ES-I3 (cell line): ENCODE results near the gene P3H3.

Experiments
- H3K36me3 ChIP-seq: 2 replicates; pipeline ENCODE4 v1.6.1; 2013; ENCODE audit warnings: mild to moderate bottlenecking, low read length, control low read depth, moderate library complexity; ENCODE audit not compliant: insufficient read depth
- H3K4me1 ChIP-seq: 2 replicates; pipeline ENCODE4 v1.6.1; 2013; ENCODE audit warnings: mild to moderate bottlenecking, control low read depth, low read length; ENCODE audit not compliant: insufficient read depth
- H3K9ac ChIP-seq: 2 replicates; pipeline ENCODE4 v1.6.1; 2013; ENCODE audit warnings: low read depth, mild to moderate bottlenecking, low read length, moderate library complexity
- H3K9me3 ChIP-seq: 2 replicates; pipeline ENCODE4 v1.6.1; 2013; ENCODE audit warnings: mild to moderate bottlenecking, low read length, moderate library complexity; ENCODE audit not compliant: control insufficient read depth, insufficient read depth

P3H3 gene, protein sequence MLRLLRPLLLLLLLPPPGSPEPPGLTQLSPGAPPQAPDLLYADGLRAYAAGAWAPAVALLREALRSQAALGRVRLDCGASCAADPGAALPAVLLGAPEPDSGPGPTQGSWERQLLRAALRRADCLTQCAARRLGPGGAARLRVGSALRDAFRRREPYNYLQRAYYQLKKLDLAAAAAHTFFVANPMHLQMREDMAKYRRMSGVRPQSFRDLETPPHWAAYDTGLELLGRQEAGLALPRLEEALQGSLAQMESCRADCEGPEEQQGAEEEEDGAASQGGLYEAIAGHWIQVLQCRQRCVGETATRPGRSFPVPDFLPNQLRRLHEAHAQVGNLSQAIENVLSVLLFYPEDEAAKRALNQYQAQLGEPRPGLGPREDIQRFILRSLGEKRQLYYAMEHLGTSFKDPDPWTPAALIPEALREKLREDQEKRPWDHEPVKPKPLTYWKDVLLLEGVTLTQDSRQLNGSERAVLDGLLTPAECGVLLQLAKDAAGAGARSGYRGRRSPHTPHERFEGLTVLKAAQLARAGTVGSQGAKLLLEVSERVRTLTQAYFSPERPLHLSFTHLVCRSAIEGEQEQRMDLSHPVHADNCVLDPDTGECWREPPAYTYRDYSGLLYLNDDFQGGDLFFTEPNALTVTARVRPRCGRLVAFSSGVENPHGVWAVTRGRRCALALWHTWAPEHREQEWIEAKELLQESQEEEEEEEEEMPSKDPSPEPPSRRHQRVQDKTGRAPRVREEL

DNA sequence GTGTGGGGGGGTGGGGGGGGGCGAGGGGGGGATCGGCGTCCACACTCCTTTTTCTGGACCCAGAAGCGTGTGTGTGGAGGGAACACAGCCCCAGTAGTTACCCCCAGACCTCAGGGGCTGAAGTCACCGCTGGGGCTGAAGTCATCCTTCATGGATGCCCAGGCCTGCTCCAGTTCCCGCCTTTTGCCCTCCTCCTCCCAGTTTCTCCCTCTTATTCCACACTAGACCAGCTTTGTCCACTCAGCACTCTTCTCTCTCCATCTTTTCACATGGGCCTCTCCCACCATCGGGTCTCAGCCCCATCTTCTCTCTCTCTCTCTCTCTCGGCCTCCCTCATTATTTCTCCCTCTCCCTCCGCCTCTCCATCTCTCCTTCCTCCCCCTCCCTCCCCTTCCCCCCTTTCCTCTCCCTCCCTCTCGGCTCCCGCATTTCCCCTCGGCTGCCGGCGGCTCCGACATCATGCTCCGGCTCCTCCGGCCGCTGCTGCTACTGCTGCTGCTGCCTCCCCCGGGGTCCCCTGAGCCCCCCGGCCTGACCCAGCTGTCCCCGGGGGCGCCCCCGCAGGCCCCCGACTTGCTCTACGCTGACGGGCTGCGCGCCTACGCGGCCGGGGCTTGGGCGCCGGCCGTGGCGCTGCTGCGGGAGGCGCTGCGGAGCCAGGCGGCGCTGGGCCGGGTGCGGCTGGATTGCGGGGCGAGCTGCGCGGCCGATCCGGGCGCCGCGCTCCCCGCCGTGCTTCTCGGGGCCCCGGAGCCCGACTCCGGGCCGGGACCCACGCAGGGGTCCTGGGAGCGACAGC is at the start of gene P3H3:
Gene P3H3, plus strand, starts transcription at position 426 of the 799 bp plus-strand sequence. Its CDS starts 34 bp downstream, at position 460.
- 0 out of 2 replicates have a peak, but pooled peaks cover 3% of the 10 kb centered on the region for H3K36me3 ChIP-seq
- no peaks in the 10 kb centered on the region for H3K9me3 ChIP-seq
- peaks cover 9% of the 10 kb centered on the region for H3K4me1 ChIP-seq
- H3K9ac ChIP-seq, result peak within 1 kb of the TSS; percentile 93

DNA sequence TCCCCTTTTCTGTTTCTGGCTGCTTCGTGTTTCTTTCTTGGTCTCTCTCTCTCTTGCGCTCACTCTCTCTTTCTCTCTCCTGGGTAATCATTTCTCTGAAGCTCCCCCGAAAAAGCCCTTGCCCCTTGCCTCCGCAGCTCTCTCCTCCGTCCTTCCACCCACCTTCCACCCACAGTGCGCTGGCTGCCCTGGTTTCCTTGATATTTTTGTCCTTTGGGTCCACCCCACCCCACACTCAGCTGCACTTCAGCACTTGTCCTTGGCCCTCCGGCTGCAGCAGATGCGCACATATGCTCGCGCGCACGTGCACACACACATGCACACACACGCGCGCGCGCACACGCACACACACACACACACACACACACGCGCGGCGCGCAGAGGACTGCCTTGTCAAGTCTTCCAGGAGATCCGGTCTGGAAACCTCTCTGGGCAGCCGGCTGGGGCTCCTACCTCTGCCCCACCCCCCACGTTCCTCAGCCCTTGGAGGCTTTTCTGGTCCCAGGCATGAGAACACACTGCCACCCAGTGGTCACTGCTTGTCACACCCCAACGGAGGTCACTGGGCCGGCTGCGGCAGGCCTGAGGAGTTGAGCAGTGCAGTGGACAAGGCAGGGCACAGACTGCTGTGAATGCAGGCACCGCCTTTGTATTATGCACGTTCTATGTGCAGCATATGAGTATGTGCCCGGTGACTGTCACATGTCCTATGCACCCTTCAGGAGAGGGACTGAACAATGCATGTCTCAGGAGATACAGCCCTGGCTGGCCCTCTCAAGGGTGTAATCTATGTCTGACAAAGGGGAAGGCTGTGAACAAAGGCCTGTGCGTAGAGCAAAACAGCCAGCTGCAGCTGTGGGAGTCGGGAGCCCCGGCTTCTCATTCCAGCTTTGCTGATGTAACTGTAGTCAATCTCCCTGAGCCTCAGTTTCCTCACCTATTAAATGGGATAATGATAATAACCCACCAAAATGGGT is 49.3 kb upstream of the P3H3 start:
- no peaks in the 10 kb centered on the region for H3K9me3 ChIP-seq
- peaks cover 4% of the 10 kb centered on the region for H3K4me1 ChIP-seq
- H3K9ac ChIP-seq, result peak overlapping the region; percentile 52
- H3K36me3 ChIP-seq, result no peaks in the 10 kb centered on the region

DNA sequence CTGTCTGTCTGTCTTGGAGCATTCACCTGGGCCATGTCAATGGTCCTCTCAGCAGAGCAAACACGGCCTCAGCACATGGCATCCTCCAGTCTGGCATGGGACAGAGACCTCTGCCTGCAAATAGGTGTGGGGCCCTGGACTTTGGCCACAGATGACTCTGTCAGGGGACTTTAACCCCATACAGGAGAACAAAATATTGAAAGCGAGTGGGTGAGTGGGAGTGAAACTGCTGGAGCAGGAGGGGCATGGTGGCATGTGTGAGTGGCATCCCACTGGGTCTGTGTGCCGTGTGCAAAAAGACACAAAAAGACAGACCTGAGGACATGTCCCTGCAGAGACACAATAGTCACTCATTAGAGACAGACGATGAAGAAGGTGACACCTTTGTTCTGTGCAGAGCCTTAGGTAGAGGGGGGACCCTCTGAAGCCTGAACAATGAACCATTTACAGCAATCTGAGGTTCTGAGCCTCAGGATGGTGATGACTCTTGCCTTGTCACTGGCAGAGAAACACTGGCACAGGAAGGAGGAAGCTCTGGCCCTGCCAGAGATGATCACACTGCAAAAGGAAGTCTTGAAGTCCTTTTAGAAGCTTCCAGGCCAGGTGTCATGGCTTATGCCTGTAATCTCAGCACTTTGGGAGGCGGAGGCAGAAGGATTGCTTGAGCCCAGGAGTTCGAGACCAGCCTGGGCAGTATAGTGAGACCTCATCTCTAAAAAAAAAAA is 48.3 kb upstream of the P3H3 start:
- Histone ChIP-seq H3K9ac (no peak overlapping the region), H3K9me3 (no peaks in the 10 kb centered on the region)

DNA sequence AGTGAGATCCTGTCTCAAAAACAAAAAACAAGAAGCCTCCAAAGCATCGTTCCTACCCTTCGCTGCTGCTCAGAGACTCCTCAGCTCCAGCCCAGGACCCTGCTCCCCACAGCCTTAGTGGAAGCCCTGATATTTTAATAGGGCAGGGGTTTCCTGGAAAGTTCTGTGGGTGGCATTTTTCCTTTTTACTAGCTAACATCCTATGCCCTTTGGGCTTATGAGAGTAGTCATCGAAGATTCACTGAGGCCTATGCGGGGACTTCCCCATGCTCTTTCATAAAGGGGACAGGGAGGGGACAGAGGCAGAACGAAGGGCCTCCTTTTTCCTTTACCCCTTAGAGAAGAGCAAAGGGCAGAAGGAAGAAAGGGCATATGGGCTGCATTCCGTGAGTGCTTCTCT is 47.6 kb upstream of the P3H3 start:
- no peaks in the 10 kb centered on the region for H3K36me3 ChIP-seq
- no peaks in the 10 kb centered on the region for H3K9me3 ChIP-seq
- no peaks in the 10 kb centered on the region; the same call in 1 of the 2 replicates for H3K4me1 ChIP-seq
- no peak overlapping the region for H3K9ac ChIP-seq

More for the DNA sequence above, 48.3 kb upstream of the P3H3 start:
- H3K4me1 ChIP-seq, result no peaks in the 10 kb centered on the region; the same call in 1 of the 2 replicates
- no peaks in the 10 kb centered on the region for H3K36me3 ChIP-seq

DNA sequence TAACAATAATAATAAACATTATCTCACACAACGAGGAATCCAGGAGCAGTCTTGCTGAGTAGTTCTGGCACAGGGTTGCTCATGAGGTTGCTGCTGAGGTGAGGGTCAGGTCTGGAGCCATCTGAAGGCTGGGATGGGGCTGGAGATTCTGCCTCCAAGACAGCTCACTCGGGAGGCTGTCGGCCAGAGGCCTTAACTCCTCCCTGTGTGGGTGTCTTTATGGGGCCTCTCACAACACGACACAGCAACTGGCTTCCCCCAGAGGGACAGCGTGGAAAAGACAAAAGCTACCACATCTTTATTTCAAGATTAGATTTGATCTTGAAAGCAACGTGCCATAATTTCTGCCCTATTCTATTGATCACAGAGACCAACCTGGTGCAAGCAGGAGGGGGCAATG is 46.1 kb upstream of the P3H3 start:
- no peaks in the 10 kb centered on the region for H3K36me3 ChIP-seq
- no peak overlapping the region for H3K9ac ChIP-seq
- H3K9me3 ChIP-seq, result no peaks in the 10 kb centered on the region
- peaks cover 2% of the 10 kb centered on the region for H3K4me1 ChIP-seq

DNA sequence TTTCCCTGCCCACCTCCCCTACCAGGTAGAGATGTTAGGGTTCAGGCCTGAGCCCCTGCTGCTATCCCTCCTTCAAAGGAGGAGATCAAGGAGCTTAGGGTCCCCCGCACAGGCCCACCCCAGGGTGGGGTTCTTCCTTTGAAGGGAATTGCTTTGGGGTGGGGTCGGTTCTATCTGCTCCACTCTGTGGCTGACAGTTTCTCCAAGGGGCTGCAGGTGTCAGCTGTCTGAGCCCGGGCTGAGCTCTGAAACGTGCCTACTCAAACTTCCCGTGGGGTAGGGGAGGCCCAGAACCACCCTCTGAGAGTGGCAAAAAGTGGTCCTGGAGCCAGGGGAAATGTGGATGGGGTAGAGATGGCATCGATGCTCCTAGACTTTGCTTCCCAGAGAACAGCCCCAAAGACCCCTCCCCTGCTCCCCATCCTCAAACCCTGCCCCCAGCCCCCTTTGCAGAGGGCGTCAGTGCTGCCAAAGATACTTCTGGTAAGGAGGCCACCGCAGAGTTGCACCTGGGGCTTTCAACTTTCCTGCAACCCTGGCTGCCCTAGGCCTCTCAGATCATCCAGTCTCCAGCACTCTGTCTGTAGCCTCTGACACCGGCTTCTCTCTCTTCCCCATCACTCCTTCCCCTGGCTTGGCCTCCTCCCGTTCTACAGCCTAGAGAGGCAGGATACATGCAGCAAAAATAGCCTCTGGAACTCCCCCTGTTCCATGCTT is 45.2 kb upstream of the P3H3 start:
- H3K9me3 ChIP-seq, result no peaks in the 10 kb centered on the region
- no peak overlapping the region for H3K9ac ChIP-seq
- no peaks in the 10 kb centered on the region for H3K36me3 ChIP-seq
- peaks cover 4% of the 10 kb centered on the region for H3K4me1 ChIP-seq

DNA sequence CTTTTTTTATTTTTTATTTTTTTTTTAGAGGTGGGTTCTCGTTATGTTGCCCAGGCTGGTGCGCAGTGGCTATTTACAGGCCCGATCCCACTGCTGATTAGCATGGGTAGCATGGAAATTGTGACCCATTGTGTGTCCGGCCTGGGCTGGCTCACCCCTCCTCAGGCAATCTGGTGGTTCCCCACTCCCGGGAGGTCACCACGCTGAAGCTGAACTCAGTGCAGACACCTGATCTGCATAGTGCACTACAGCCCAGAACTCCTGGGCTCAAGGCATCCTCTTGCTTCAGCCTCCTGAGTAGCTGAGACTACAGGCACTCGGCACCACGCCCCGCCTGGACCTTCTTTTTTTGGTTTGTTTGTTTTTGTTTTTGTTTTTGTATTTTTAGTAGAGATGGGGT is 44.4 kb upstream of the P3H3 start:
- Histone ChIP-seq H3K36me3 (no peaks in the 10 kb centered on the region), H3K4me1 (peaks cover 4% of the 10 kb centered on the region), H3K9ac (no peak overlapping the region), H3K9me3 (no peaks in the 10 kb centered on the region)

DNA sequence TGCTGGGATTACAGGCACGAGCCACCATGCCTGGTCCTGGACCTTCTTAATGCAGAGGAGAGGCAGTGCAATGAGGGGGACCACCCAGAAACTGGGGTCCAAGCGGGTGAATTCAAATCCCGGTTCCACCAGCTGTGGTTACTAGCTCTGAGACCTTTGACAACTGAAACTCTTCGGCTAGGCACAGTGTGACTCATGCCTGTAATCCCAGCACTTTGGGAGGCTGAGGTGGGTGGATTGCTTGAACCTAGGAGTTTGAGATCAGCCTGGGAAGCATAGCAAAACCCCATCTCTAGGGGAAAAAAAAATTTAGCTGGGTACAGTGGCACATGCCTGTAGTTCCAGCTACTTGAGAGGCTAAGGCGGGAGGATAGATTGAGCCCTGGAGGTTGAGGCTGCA is 43.9 kb upstream of the P3H3 start:
- H3K36me3 ChIP-seq, result no peaks in the 10 kb centered on the region
- no peak overlapping the region for H3K9ac ChIP-seq
- H3K9me3 ChIP-seq, result no peaks in the 10 kb centered on the region
- peaks cover 4% of the 10 kb centered on the region for H3K4me1 ChIP-seq

DNA sequence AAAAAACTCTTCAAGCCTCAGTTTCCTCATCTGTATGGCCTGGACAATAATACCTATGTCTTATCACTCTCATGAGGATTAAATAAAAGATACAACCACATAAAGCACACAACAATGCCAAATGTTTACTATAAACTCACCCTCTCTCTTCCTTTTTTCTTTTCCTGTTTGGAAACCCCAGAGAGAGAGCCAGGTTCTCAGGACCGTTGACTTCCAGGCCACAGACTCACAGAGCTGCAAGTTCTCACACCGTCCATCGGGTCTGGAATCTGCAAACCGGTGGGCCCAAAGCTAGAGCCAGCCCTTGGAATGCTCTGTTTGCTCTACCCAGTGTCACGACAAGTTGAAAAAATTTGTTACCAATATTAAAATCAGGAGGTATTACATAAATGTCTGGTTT is 43.4 kb upstream of the P3H3 start:
- no peak overlapping the region for H3K9ac ChIP-seq

DNA sequence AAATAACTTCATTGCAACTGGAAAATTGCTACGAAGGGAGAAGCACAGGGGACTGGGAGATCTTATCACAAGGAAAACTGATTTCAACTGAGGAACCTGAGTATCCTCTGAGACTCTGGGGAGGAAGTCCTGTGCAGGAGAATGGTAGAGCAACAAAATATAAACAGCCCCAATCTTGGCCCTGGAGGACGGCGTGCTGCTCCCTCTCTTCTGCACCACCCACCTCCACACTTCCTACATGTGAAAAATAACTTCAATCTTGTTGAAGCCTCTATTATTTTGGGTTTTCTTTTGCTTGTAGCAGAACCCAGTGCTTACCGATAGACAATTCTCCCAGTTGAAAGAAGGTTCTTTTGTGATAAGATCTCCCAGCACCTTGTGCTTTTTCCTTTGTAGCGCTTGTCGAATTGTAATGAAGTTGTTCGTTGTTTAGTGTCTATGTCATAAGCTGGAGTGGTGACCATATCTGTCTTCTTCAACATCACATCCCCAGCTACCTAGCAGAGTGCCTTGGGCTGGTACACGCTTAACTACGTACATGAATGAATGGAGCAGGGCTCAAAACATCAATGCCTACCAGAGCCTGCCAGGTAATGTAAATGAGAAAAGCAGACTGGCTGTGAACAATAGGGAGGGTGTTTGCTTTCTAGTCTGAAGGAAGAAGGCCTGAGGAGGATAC is 41.7 kb upstream of the P3H3 start:
- no peaks in the 10 kb centered on the region for H3K36me3 ChIP-seq
- H3K9me3 ChIP-seq, result no peaks in the 10 kb centered on the region
- H3K4me1 ChIP-seq, result peaks cover 8% of the 10 kb centered on the region
- no peak overlapping the region for H3K9ac ChIP-seq

More for the DNA sequence above, 43.4 kb upstream of the P3H3 start:
- Histone ChIP-seq H3K36me3 (no peaks in the 10 kb centered on the region), H3K4me1 (peaks cover 7% of the 10 kb centered on the region), H3K9me3 (no peaks in the 10 kb centered on the region)

DNA sequence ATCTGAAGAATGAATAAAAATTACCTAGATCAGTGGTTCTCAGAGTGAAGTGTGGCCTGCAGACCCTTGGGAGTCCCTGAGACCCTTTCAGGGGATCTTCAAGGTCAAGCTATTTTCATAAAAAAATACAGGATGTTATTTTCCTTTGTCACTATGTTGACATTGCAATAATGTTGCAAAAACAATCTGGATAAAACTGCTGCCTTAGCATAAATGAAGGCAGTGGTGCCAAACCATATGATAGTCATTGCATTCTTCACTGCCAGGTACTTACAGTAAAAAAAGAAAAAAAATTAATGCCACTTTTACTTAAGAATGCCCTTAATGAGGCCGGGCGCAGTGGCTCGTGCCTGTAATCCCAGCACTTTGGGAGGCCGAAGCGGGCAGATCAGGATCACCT is 40.9 kb upstream of the P3H3 start:
- no peaks in the 10 kb centered on the region for H3K9me3 ChIP-seq
- peaks cover 8% of the 10 kb centered on the region for H3K4me1 ChIP-seq
- no peaks in the 10 kb centered on the region for H3K36me3 ChIP-seq
- no peak overlapping the region for H3K9ac ChIP-seq
